Endothelial cell of umbilical vein (primary cell): ENCODE data around the gene ZNRF1.

Experiments
- CTCF ChIP-seq, 2 donors: IDR thresholded peaks; 1 replicate in 1 of 2; 2 replicates in 1 of 2; pipeline ENCODE4 v1.5.1; 2011; ENCODE audit warnings: low read length in 2 of 2, mild to moderate bottlenecking in 2 of 2, moderate library complexity in 2 of 2, control low read depth in 1 of 2, inconsistent platforms in 1 of 2, low read depth in 1 of 2; ENCODE audit not compliant: insufficient read depth in 1 of 2; ENCODE audit errors: extremely low read depth in 1 of 2
- EZH2 ChIP-seq: IDR thresholded peaks from 2 replicates; pipeline ENCODE4 v1.6.1; 2012; ENCODE audit warnings: borderline replicate concordance, low read depth, mild to moderate bottlenecking, moderate library complexity, low read length, inconsistent platforms; ENCODE audit not compliant: severe bottlenecking
- MAX ChIP-seq: IDR thresholded peaks from 2 replicates; pipeline ENCODE4 v1.6.1; 2011; ENCODE audit not compliant: insufficient read depth, insufficient read length
- MYC ChIP-seq: IDR thresholded peaks from one replicate; pipeline ENCODE4 v1.6.1; 2011; ENCODE audit warnings: mild to moderate bottlenecking, low read depth, low read length
- POLR2A ChIP-seq: IDR thresholded peaks from 2 replicates; pipeline ENCODE4 v1.6.1; 2012; ENCODE audit warnings: low read depth, mild to moderate bottlenecking, control low read depth, low read length
- POLR2AphosphoS5 ChIP-seq: IDR thresholded peaks from 2 replicates; pipeline ENCODE4 v1.6.1; 2012; ENCODE audit warnings: low read depth, mild to moderate bottlenecking, control low read depth, low read length, moderate library complexity; ENCODE audit not compliant: insufficient read depth

- TF ChIP-seq CTCF (IDR thresholded peaks at IDR 0.05; ENCODE audit: extremely low read depth in 1 of 2, insufficient read depth in 1 of 2, low read depth in 1 of 2, low read length in 2 of 2) = no peak
- TF ChIP-seq POLR2A = no peak
- no peak for TF ChIP-seq EZH2
- TF ChIP-seq POLR2AphosphoS5 = no peak
- no peak for TF ChIP-seq MYC
- no peak for TF ChIP-seq MAX
Measured at GRCh38 chr16:75048054-75048453, 49.2 kb downstream of the ZNRF1 start.
